Spleen (tissue), 11 donors: ENCODE measurements around the gene UBE2D3. TPM values are rescaled to one million over a fixed set of nuclear protein-coding genes. Genes with fewer than 3 reads are reported as not detected.

ENCODE experiments used
- DNase-seq: peaks from one replicate; pipeline ENCODE4 v3.0.0-alpha.2; 2020
- H3K27ac ChIP-seq, 8 donors: fragments of 200-600 bp; sonication (generic) in 7 of 8; 1 replicate in 4 of 8; 2 replicates in 4 of 8; pipeline versions ENCODE4 v1.5.0 to v1.8.0; 2016 to 2021; ENCODE audit warnings: inconsistent platforms in 4 of 8, mild to moderate bottlenecking in 4 of 8, moderate library complexity in 1 of 8
- H3K27me3 ChIP-seq, 7 donors: fragments of 200-600 bp; sonication (generic) in 6 of 7; replicated peaks in 1 of 7; 1 replicate in 4 of 7; 2 replicates in 3 of 7; pipeline versions ENCODE4 v1.5.0 to v1.8.0; 2016 to 2021; ENCODE audit warnings: inconsistent platforms in 3 of 7, mild to moderate bottlenecking in 1 of 7
- H3K36me3 ChIP-seq, 6 donors: fragments of 200-600 bp; sonication (generic) in 5 of 6; 1 replicate in 4 of 6; 2 replicates in 2 of 6; pipeline versions ENCODE4 v1.5.0 to v1.8.0; 2016 to 2021; ENCODE audit warnings: inconsistent platforms in 2 of 6
- H3K4me1 ChIP-seq, 6 donors: fragments of 200-600 bp; sonication (generic) in 5 of 6; 1 replicate in 3 of 6; 2 replicates in 3 of 6; pipeline versions ENCODE4 v1.5.0 to v1.8.0; 2016 to 2021; ENCODE audit warnings: inconsistent platforms in 3 of 6
- H3K4me3 ChIP-seq, 8 donors: fragments of 200-600 bp; sonication (generic) in 7 of 8; 1 replicate in 4 of 8; 2 replicates in 4 of 8; pipeline versions ENCODE4 v1.5.0 to v1.8.0; 2016 to 2021; ENCODE audit warnings: inconsistent platforms in 4 of 8, mild to moderate bottlenecking in 4 of 8, moderate library complexity in 2 of 8
- H3K9me3 ChIP-seq, 8 donors: fragments of 200-600 bp; sonication (generic) in 7 of 8; 1 replicate in 4 of 8; 2 replicates in 4 of 8; pipeline versions ENCODE4 v1.5.0 to v1.8.0; 2016 to 2021; ENCODE audit warnings: inconsistent platforms in 4 of 8
- CTCF ChIP-seq, 11 experiments: fragments of 200-600 bp in 7 of 11; fragments of 450-650 bp in 4 of 11; sonication (generic) in 4 of 11; IDR thresholded peaks in 8 of 11; conservative IDR thresholded peaks in 3 of 11; 1 replicate in 7 of 11; 2 replicates in 4 of 11; pipeline versions ENCODE4 v1.4.0 to v1.8.0; 2016 to 2021; ENCODE audit warnings: antibody characterized with exemption in 11 of 11, inconsistent platforms in 4 of 11, mild to moderate bottlenecking in 1 of 11
- POLR2A ChIP-seq, 3 donors: fragments of 450-650 bp; IDR thresholded peaks; one replicate each; pipeline ENCODE4 v1.5.1; 2017; ENCODE audit warnings: antibody characterized with exemption in 3 of 3, mild to moderate bottlenecking in 1 of 3
- POLR2AphosphoS5 ChIP-seq, 3 donors: sonication (generic); formaldehyde crosslinking; IDR thresholded peaks; one replicate each; pipeline ENCODE4 v1.5.1; 2017; ENCODE audit warnings: antibody characterized with exemption in 3 of 3
- WGBS, 5 donors: extraction: QIAGEN DNeasy Blood & Tissue Kit in 3 of 5; methylation state at CpG; one replicate each; pipeline versions ENCODE4 v1.1.5 to v1.1.7; 2013 to 2018; 5-methylcytosine and 5-hydroxymethylcytosine counted together
- intact Hi-C: fragments of 100-400 bp; cut with DNase I; formaldehyde crosslinking; loops from one replicate; pipeline ENCODE4 v1.15.0; 2023; ENCODE audit warnings: low total_unique reads
- polyA plus RNA-seq, 3 donors: library from polyadenylated mRNA; stranded (reverse); fragments of 200-250 nt; gene quantifications; one replicate each; pipeline ENCODE4 v1.2.1, GENCODE V29; 2013
- total RNA-seq, 7 donors: library from RNA; depleted of rRNA in 3 of 7; stranded (reverse); fragments of >200 nt in 3 of 7; fragmentation: NEBNext Ultra II Directional in 4 of 7; extraction: Animal tissue kit (Norgen Biotek cat#: 25700) in 4 of 7; gene quantifications; one replicate each; pipeline versions ENCODE4 v1.1.0 to v1.2.1, GENCODE V29; 2016 to 2021
- donor health status: healthy with polysubstance abuse.
- donor health status: DM: no; HTN: no; CAD: no; lungs with moderate emphysema.
- donor health status: DM: no; HTN: no; CAD: no.
- donor health status: Bipolar disorder and iron deficiency.
- donor health status: healthy.
- donor health status: DM: no; HTN: no; CAD: no.
- donor health status: DM: yes; HTN: yes; CAD: no.

The UBE2D3 gene
- total and polyA plus RNA-seq, 10 donors: 152 to 459 (median 309) TPM

GRCh38 chr4:102850370-102850769 is 23.0 kb upstream of the UBE2D3 start:
- H3K27ac ChIP-seq: no peak overlapping the region
- H3K9me3 ChIP-seq: peaks cover 0 to 5% (median 0%) of the 10 kb centered on the region in 8 donors
- 90 to 98% (median 96%) methylated on average over 2 of the region's 2 CpGs for WGBS, 5 donors
- no peak overlapping the region for H3K4me3 ChIP-seq
- no peak for TF ChIP-seq POLR2AphosphoS5 (IDR thresholded peaks at IDR 0.05)
- TF ChIP-seq POLR2A (IDR thresholded peaks at IDR 0.05): no peak
- TF ChIP-seq CTCF (IDR thresholded peaks at IDR 0.05 in 8 of 11, conservative IDR thresholded peaks at IDR 0.05 in 3 of 11): no peak
- H3K4me1 ChIP-seq: no peaks in the 10 kb centered on the region
- no peaks in the 10 kb centered on the region for H3K36me3 ChIP-seq
- intact Hi-C loops: no loop called here
- no peak for DNase-seq
- no peaks in the 10 kb centered on the region for H3K27me3 ChIP-seq

GRCh38 chr4:102849579-102850104 is 22.3 kb upstream of the UBE2D3 start:
- H3K36me3 ChIP-seq: no peaks in the 10 kb centered on the region
- no peaks in the 10 kb centered on the region for H3K4me1 ChIP-seq
- H3K9me3 ChIP-seq: peaks cover 0 to 5% (median 0%) of the 10 kb centered on the region in 8 donors
- WGBS, 5 donors: 59 to 84% (median 68%) methylated on average over 3 of the region's 3 CpGs
- no peaks in the 10 kb centered on the region for H3K27me3 ChIP-seq
- H3K27ac ChIP-seq: no peak overlapping the region
- intact Hi-C loops: no loop called here
- no peak overlapping the region for H3K4me3 ChIP-seq
- DNase-seq: no peak
- TF ChIP-seq CTCF (IDR thresholded peaks at IDR 0.05 in 8 of 11, conservative IDR thresholded peaks at IDR 0.05 in 3 of 11) (no peak), POLR2A (IDR thresholded peaks at IDR 0.05) (no peak), POLR2AphosphoS5 (IDR thresholded peaks at IDR 0.05) (no peak)

GRCh38 chr4:102847687-102848086 is 20.3 kb upstream of the UBE2D3 start:
- Histone ChIP-seq H3K4me3 (no peak overlapping the region), H3K36me3 (no peaks in the 10 kb centered on the region), H3K9me3 (peaks cover 0 to 4% (median 0%) of the 10 kb centered on the region in 8 donors), H3K4me1 (no peaks in the 10 kb centered on the region), H3K27ac (no peak overlapping the region), H3K27me3 (no peaks in the 10 kb centered on the region)
- intact Hi-C loops: no loop called here
- no peak for DNase-seq
- WGBS, 5 donors: 94 to 96% (median 95%) methylated on average over 8 of the region's 8 CpGs
- TF ChIP-seq POLR2AphosphoS5 (IDR thresholded peaks at IDR 0.05) (no peak), CTCF (IDR thresholded peaks at IDR 0.05 in 8 of 11, conservative IDR thresholded peaks at IDR 0.05 in 3 of 11) (no peak), POLR2A (IDR thresholded peaks at IDR 0.05) (no peak)

GRCh38 chr4:102843938-102844337 is 16.6 kb upstream of the UBE2D3 start:
- no peak overlapping the region for H3K27ac ChIP-seq
- no peak overlapping the region for H3K4me3 ChIP-seq
- intact Hi-C loops: no loop called here
- no peaks in the 10 kb centered on the region for H3K27me3 ChIP-seq
- no peaks in the 10 kb centered on the region for H3K36me3 ChIP-seq
- no peak for TF ChIP-seq POLR2A (IDR thresholded peaks at IDR 0.05)
- no peak for TF ChIP-seq POLR2AphosphoS5 (IDR thresholded peaks at IDR 0.05)
- no peak for TF ChIP-seq CTCF (IDR thresholded peaks at IDR 0.05 in 8 of 11, conservative IDR thresholded peaks at IDR 0.05 in 3 of 11)
- H3K4me1 ChIP-seq: no peaks in the 10 kb centered on the region
- peaks cover 0 to 12% (median 2%) of the 10 kb centered on the region in 8 donors for H3K9me3 ChIP-seq
- DNase-seq: no peak
- WGBS, 5 donors: 94 to 100% (median 98%) methylated on average over 1 of the region's 1 CpG
